Fibroblast of gingiva (primary cell): ENCODE data around the gene NUDT16L1.
A peak's percentile ranks its signal among the peaks of the same experiment; 100 is the strongest.

Experiments
- DNase-seq: peaks from one replicate; pipeline ENCODE4 v3.0.0-alpha.2; 2011; ENCODE audit warnings: low read depth

The NUDT16L1 gene

DNA sequence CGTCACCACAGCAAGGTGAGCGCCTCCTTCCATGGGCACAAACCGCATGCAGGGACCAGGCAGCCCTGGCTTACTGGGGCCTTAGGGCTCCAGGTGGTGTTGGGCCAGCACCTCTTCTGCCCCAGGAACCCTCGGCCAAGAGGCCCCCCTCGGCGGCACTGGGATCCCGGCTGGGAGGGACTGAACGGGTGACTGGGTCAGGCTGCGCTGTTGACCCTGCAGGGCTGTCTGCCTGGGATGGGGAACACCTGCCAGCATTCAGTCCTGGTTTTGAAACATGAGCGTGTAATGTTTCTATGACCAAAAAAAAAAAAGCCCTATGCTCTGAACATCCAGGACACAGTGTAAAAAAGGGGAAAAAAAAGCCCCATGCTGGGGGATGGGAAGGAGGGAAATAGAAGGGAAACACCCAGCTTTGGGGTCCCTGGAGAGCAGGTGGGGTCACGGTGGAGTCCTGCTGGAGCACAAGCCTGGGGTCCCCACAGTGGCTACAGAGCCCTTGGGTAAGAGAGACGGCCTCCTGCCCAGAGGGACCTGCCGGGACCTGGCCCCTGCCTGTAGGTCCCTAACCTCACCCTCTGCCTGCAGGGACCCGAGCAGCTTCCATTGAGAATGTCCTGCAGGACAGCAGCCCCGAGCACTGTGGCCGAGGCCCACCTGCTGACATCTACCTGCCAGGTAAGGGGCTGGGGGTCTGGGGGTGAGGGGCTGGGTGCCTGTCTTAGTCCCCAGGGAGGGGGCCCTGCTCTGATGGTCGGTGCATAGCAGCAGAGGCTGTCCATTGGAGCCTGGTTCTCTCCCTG is 9.9 kb upstream of the NUDT16L1 start:
- no peak for DNase-seq

- DNase-seq: no peak
Observed at GRCh38 chr16:4684058-4684715, 9.2 kb upstream of the NUDT16L1 start.

GRCh38 chr16:4684763-4685162 is 8.6 kb upstream of the NUDT16L1 start:
- no peak for DNase-seq

GRCh38 chr16:4685292-4685691 is 8.1 kb upstream of the NUDT16L1 start:
- DNase-seq: no peak

DNA sequence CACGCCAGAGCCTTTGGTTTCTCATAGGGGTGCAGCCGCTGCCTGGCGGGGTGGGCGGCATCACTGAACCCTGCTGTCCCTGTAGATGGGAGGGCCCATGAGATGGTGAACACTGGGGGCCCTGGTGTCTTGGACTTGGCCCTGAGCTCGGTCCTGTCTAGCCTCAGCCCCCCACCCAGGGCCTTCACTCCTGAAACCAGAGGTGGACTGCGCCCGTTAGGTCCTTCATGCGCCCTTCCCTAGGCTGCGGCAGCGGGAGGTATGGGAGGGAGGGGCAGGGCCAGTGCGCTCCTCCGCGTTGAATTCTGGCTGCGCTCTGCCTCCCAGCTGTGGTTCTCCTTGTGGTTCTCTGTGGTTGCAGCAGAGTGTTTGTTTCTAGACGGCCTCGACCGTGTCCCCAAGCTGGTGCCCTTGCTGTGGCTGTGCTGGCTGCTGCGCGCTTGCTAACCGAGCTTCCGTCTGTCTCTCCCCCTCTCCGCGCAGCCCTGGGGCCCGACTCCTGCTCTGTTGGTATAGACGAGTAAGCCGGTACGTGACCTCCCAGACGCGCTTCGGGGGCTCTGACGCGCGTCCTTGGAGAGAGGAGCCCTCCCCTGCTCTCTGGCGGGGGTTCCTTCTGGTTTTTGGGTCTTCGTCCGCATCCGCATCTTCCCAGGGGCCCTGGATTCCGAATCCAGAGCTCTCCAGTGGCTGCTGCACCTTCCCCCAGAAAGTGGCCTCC is 7.4 kb upstream of the NUDT16L1 start:
- DNase-seq: no peak

- DNase-seq: no peak
Observed at GRCh38 chr16:4686497-4687210, 6.7 kb upstream of the NUDT16L1 start.

DNA sequence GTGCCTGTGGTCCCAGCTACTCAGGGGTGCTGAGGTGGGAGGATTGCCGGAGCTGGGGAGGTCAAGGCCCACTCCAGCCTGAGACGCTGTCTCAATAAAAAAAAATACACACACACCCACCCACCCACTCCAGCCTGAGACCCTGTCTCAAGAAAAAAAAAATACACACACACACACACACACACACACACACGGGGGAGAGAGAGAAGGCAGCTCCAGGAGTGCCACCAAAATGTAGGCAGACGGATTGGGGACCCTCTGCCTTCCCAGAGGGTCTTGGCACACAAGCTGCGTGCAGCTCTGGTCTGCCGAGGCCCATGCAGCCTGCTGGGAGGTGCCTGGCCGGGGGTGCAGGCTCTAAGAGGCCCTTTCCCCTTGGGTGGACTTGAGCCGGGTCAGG is 5.9 kb upstream of the NUDT16L1 start:
- no peak for DNase-seq

- DNase-seq: no peak
Observed at GRCh38 chr16:4687946-4688673, 5.3 kb upstream of the NUDT16L1 start.

GRCh38 chr16:4688674-4689045 is 4.7 kb upstream of the NUDT16L1 start:
- no peak for DNase-seq

DNA sequence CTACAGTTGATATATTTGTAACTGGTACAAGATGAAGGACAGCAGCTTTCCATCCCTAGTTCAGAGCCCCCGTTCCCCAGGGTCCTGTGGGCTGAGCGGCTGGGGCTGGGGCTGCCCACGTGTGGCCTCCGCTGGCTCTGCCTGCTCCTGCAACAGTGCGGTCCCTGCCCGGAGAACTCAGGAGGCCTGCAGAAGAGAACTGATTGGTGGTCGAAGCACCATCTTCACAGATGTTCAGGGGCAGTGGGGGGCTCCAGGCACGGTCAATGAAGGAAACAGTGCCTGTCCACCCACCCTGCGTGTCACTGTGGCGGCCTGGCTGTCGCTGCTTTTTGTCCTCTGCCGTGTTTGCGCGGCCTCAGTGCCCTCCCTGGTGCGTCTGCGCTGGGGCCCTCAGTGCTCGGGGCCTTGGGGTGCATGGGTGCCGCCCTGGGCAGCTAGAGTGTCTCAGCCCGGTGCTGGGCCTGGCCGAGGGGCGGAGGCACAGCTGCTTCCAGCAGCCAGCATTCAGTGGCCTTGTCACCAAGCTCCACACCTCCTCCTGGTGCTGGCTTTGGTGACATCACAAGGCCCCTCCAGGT is 4.2 kb upstream of the NUDT16L1 start:
- no peak for DNase-seq

DNA sequence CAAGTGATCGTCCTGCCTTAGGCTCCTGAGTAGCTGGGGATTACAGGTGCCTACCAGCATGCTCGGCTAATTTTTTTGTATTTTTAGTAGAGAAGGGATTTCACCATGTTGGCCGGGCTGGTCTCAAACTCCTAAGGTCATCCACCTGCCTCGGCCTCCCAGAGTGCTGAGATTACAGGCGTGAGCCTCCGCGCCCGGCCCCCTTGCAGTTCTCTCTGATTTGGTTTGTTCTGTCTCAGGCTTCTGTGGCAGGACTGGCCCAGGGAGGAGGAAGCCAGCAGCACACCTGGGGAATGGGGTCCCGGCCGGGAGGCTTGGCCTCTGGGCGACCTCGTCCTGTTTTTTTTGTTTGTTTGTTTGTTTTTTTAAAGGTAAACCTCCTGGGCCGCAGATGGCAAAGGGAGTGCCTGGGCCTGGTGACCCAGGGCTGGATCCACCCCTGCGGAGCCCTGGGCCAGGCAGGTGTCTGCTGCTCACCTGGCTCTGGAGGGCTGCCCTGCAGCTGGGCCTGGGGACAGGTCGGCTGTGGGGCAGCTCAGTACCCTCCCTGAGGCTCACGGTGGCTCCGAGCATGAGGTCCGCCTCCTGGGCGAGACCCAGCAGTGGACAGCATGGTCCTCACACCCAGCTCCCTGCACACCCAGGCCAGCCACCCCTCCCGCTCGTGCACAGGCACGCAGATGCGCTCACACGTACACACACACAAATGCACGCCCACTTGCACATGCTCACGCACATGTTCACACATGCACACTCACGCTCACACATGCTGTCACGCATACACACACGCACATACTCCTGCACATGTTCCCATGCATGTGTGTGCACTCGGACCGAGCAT is 3.3 kb upstream of the NUDT16L1 start:
- DNase-seq: no peak

GRCh38 chr16:4690946-4691665 is 2.3 kb upstream of the NUDT16L1 start:
- DNase-seq: no peak

DNA sequence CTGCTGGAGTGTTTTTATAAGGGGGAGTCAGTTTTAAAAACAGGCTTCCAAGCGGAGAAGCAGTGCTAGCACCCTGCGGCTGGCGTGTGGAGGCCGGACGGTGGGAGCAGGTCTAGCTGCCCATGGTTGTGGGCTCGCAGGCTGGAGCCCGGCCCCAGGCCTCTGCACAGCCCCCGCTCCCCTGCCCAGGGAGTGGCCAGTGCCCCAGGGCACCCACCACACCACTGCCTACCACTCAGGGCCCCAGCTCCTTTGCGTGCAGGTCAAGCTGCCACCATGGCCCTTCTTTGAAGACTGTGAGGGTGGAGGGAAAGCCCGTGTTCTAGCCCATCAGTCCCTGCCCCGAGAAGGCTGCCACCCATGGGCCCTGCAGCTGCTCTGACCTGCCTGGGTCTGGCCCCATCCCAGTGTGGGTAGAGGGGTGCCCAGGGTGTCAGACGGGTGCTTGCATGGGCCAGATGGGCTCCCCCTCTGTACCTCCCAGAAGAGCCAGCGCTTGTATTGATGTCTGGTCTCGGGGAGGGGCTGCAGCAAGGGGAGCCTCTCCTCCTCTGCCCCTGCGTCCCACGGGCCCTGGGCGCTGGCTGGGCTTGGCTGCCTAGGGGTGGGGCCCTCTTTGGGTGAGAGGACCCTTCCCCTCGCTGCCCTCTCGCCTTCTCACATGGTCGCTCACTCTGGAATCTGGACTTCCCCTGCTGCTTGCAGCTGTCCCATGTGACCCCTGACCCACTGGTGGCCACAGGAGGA is 1.5 kb upstream of the NUDT16L1 start:
- no peak for DNase-seq

GRCh38 chr16:4692460-4693295 is 684 bp upstream of the NUDT16L1 start:
- no peak for DNase-seq

GRCh38 chr16:4693956-4694641 is 737 bp downstream of the NUDT16L1 start:
- DNase-seq: peak; percentile 64

GRCh38 chr16:4694642-4695451 is 1.5 kb downstream of the NUDT16L1 start:
- no peak for DNase-seq
